ENCODE measurements around the gene EXOC6.

EXOC6 gene

DNA sequence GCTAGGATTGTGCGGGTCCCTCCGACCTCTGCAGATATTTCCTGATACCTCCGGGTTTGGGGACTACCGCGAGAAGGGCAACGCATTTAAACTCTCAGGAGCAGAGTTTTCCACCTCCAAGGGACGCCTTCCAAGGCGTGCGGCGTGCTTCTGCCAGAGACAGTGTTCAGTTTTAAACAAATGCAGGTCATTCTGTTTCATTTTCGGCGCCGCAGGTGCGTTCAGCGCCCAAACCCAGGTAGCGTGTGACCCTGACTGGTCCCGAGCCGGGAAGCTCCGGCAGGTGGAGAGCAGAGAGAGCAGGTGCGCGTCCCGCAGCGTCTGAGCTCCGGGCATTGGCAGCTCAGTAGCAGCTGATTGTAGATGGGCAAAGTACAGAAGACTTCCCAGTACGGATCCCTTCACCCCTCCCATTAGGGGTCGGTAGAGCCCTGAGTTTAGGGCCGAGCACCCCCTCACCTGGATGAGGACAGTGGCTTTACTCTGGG, 223.9 kb downstream of the EXOC6 start:
- Histone ChIP-seq H2BK5ac (ENCODE audit: low read depth, low read length, poor library complexity) (no peak overlapping the region), H3K36me3 (ENCODE audit: control insufficient read depth in 1 of 2, insufficient read depth in 2 of 2, low read length in 2 of 2) (no peaks in the 10 kb centered on the region), H3K27ac (ENCODE audit: low read depth, low read length) (no peak overlapping the region), H3K79me1 (ENCODE audit: low read length) (peaks cover 12% of the 10 kb centered on the region), H3K4me2 (ENCODE audit: low read length) (peak overlapping the region; percentile 84), H3K9ac (ENCODE audit: low read length) (no peak overlapping the region), H3K4me1 (ENCODE audit: control insufficient read depth in 1 of 2, insufficient read depth in 2 of 2, low read length in 2 of 2) (peaks cover 25 to 41% of the 10 kb centered on the region in 2 experiments), H3K4ac (ENCODE audit: low read depth, low read length) (no peak overlapping the region), H4K12ac (ENCODE audit: low read depth, low read length) (no peak overlapping the region), H3K18ac (ENCODE audit: low read length) (no peak overlapping the region), H2BK12ac (ENCODE audit: low read length) (no peak overlapping the region), H4K8ac (ENCODE audit: low read depth, low read length) (no peak overlapping the region), H3K14ac (ENCODE audit: low read length) (no peak overlapping the region), H3K23ac (ENCODE audit: low read length) (no peak overlapping the region), H4K91ac (ENCODE audit: low read depth, low read length) (no peak overlapping the region), H3K9me3 (ENCODE audit: insufficient read depth, low read depth, low read length) (peaks cover 2% of the 10 kb centered on the region), H2BK120ac (ENCODE audit: insufficient read depth, low read length, poor library complexity) (no peak overlapping the region), H2AK5ac (ENCODE audit: low read length) (no peak overlapping the region), H3K79me2 (ENCODE audit: control insufficient read depth, insufficient read depth, low read length, poor library complexity) (peaks cover 5% of the 10 kb centered on the region), H3K4me3 (ENCODE audit: low read depth, low read length) (peak overlapping the region; percentile 27), H2AFZ (ENCODE audit: insufficient read depth, low read length, poor library complexity) (no peak overlapping the region), H3K27me3 (ENCODE audit: insufficient read depth, low read length) (peaks cover 65% of the 10 kb centered on the region)
- peak; percentile 50 to 64 for DNase-seq
- no CpG with 5 or more reads among the region's 27 CpGs for WGBS (ENCODE audit: extremely low coverage, insufficient coverage, insufficient read length)

DNA sequence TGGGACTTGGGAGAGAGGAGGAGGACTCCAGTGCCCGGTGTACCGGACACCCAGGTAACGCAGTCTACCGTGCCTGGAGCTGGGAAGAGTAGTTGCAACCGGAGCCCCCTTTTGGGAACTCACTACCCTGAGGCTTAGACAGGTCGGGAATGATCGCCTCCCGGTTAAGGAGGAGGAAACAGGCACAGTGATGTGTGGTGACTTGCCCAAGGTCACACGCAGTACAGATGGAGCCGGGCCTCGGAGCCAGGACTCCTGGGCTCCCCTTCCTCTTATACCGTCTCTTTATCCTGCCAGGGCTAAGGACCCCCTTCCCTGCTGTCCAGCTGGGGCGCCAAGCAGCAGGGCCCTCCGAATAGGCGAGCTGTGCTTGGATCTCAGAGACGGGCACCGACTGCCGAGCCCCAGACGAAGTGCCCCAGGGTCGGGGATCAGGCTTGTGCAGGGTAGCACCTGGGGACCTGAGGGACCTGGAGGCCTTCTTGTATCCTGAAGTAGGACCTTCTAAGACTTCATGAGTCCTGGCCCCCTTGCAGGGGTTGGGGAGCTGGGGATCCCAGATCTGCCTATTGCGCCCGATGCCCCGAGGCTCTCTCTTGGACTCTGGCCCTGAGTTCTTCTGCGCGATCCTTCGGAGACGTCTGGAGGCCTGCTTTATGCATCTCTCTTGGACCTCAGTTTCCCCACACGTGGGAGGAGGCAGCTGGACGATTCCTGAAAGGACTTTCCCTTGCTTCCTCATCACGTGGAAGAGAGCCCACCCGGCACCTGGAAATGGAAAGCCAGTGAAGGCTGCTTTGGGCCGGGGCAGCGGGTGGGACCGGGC, 224.6 kb downstream of the EXOC6 start:
- no peak overlapping the region for H2BK5ac ChIP-seq (ENCODE audit: low read depth, low read length, poor library complexity)
- no peak overlapping the region for H3K4ac ChIP-seq (ENCODE audit: low read depth, low read length)
- H4K91ac ChIP-seq (ENCODE audit: low read depth, low read length), result no peak overlapping the region
- H3K23ac ChIP-seq (ENCODE audit: low read length), result no peak overlapping the region
- no peak overlapping the region for H2AK5ac ChIP-seq (ENCODE audit: low read length)
- no peak for DNase-seq
- no peak overlapping the region for H4K8ac ChIP-seq (ENCODE audit: low read depth, low read length)
- no peak overlapping the region for H2BK12ac ChIP-seq (ENCODE audit: low read length)
- H3K14ac ChIP-seq (ENCODE audit: low read length), result no peak overlapping the region
- H3K18ac ChIP-seq (ENCODE audit: low read length), result no peak overlapping the region
- H3K36me3 ChIP-seq (ENCODE audit: control insufficient read depth in 1 of 2, insufficient read depth in 2 of 2, low read length in 2 of 2), result no peaks in the 10 kb centered on the region
- no peak overlapping the region for H2AFZ ChIP-seq (ENCODE audit: insufficient read depth, low read length, poor library complexity)
- peaks cover 2% of the 10 kb centered on the region for H3K9me3 ChIP-seq (ENCODE audit: insufficient read depth, low read depth, low read length)
- H3K4me2 ChIP-seq (ENCODE audit: low read length), result peak overlapping the region; percentile 93
- no peak overlapping the region for H2BK120ac ChIP-seq (ENCODE audit: insufficient read depth, low read length, poor library complexity)
- peaks cover 25 to 41% of the 10 kb centered on the region in 2 experiments for H3K4me1 ChIP-seq (ENCODE audit: control insufficient read depth in 1 of 2, insufficient read depth in 2 of 2, low read length in 2 of 2)
- H3K4me3 ChIP-seq (ENCODE audit: low read depth, low read length), result peak overlapping the region; percentile 69
- H3K27me3 ChIP-seq (ENCODE audit: insufficient read depth, low read length), result peaks cover 59% of the 10 kb centered on the region
- H3K79me1 ChIP-seq (ENCODE audit: low read length), result peaks cover 12% of the 10 kb centered on the region
- no peak overlapping the region for H4K12ac ChIP-seq (ENCODE audit: low read depth, low read length)
- H3K27ac ChIP-seq (ENCODE audit: low read depth, low read length), result no peak overlapping the region
- WGBS (ENCODE audit: extremely low coverage, insufficient coverage, insufficient read length), result no CpG with 5 or more reads among the region's 34 CpGs
- peaks cover 5% of the 10 kb centered on the region for H3K79me2 ChIP-seq (ENCODE audit: control insufficient read depth, insufficient read depth, low read length, poor library complexity)
- no peak overlapping the region for H3K9ac ChIP-seq (ENCODE audit: low read length)

DNA sequence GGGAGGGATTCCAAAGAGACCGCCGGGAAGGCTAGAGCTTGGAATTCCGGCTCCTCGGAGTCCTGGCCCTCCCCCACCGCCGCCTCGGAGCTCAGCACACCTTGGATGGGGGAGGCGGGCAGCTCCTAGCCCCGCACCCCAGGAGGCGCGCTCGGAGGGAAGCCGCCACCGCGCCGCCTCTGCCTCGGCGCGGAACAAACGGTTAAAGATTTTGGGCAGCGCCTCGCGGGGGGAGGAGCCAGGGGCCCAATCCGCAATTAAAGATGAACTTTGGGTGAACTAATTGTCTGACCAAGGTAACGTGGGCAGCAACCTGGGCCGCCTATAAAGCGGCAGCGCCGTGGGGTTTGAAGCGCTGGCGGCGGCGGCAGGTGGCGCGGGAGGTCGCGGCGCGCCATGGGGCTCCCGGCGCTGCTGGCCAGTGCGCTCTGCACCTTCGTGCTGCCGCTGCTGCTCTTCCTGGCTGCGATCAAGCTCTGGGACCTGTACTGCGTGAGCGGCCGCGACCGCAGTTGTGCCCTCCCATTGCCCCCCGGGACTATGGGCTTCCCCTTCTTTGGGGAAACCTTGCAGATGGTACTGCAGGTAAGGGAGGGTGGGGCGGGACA, 225.3 kb downstream of the EXOC6 start, which contains the start of gene CYP26A1:
Gene CYP26A1, plus strand, starts transcription at position 355 of the 608 bp plus-strand sequence. Its CDS starts 42 bp downstream, at position 397.
- H3K79me1 ChIP-seq (ENCODE audit: low read length), result peaks cover 12% of the 10 kb centered on the region
- no peak within 1 kb of the TSS for H3K27ac ChIP-seq (ENCODE audit: low read depth, low read length)
- H3K4me2 ChIP-seq (ENCODE audit: low read length), result peak within 1 kb of the TSS; percentile 93
- peaks cover 52% of the 10 kb centered on the region for H3K27me3 ChIP-seq (ENCODE audit: insufficient read depth, low read length)
- peak within 1 kb of the TSS; percentile 6 for H3K9ac ChIP-seq (ENCODE audit: low read length)
- peaks cover 25 to 39% of the 10 kb centered on the region in 2 experiments for H3K4me1 ChIP-seq (ENCODE audit: control insufficient read depth in 1 of 2, insufficient read depth in 2 of 2, low read length in 2 of 2)
- peak within 1 kb of the TSS; percentile 56 for H3K18ac ChIP-seq (ENCODE audit: low read length)
- H4K8ac ChIP-seq (ENCODE audit: low read depth, low read length), result peak within 1 kb of the TSS; percentile 47
- no peak within 1 kb of the TSS for H4K91ac ChIP-seq (ENCODE audit: low read depth, low read length)
- H4K12ac ChIP-seq (ENCODE audit: low read depth, low read length), result no peak within 1 kb of the TSS
- H3K9me3 ChIP-seq (ENCODE audit: insufficient read depth, low read depth, low read length), result peaks cover 2% of the 10 kb centered on the region
- no peak within 1 kb of the TSS for H2AK5ac ChIP-seq (ENCODE audit: low read length)
- DNase-seq, result peak in 1 of 2 donors; percentile 43
- peak within 1 kb of the TSS; percentile 20 for H3K4ac ChIP-seq (ENCODE audit: low read depth, low read length)
- H2AFZ ChIP-seq (ENCODE audit: insufficient read depth, low read length, poor library complexity), result peak within 1 kb of the TSS; percentile 62
- no peak within 1 kb of the TSS for H2BK5ac ChIP-seq (ENCODE audit: low read depth, low read length, poor library complexity)
- H3K23ac ChIP-seq (ENCODE audit: low read length), result no peak within 1 kb of the TSS
- H3K14ac ChIP-seq (ENCODE audit: low read length), result peak within 1 kb of the TSS; percentile 42
- peaks cover 5% of the 10 kb centered on the region for H3K79me2 ChIP-seq (ENCODE audit: control insufficient read depth, insufficient read depth, low read length, poor library complexity)
- peak within 1 kb of the TSS; percentile 18 for H2BK120ac ChIP-seq (ENCODE audit: insufficient read depth, low read length, poor library complexity)
- no peak within 1 kb of the TSS for H2BK12ac ChIP-seq (ENCODE audit: low read length)
- no CpG with 5 or more reads among the region's 52 CpGs for WGBS (ENCODE audit: extremely low coverage, insufficient coverage, insufficient read length)
- no peaks in the 10 kb centered on the region for H3K36me3 ChIP-seq (ENCODE audit: control insufficient read depth in 1 of 2, insufficient read depth in 2 of 2, low read length in 2 of 2)
- peak within 1 kb of the TSS; percentile 69 for H3K4me3 ChIP-seq (ENCODE audit: low read depth, low read length)

DNA sequence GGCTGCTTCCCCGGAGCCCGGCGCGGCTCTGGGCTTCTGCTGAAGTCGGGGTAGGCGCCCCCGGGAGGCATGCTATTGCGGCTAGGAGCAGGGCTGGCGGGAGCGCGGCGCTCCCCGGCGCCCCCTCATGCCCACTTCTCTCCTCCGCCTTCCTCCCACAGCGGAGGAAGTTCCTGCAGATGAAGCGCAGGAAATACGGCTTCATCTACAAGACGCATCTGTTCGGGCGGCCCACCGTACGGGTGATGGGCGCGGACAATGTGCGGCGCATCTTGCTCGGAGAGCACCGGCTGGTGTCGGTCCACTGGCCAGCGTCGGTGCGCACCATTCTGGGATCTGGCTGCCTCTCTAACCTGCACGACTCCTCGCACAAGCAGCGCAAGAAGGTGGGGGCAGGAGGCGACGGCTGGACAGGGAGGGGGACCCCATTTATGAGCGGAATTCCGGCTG, 225.9 kb downstream of the EXOC6 start:
- WGBS (ENCODE audit: extremely low coverage, insufficient coverage, insufficient read length), result no CpG with 5 or more reads among the region's 40 CpGs
- peak overlapping the region; percentile 93 for H3K4me2 ChIP-seq (ENCODE audit: low read length)
- DNase-seq, result no peak
- peak overlapping the region; percentile 47 for H4K8ac ChIP-seq (ENCODE audit: low read depth, low read length)
- no peak overlapping the region for H3K27ac ChIP-seq (ENCODE audit: low read depth, low read length)
- peaks cover 25 to 37% of the 10 kb centered on the region in 2 experiments for H3K4me1 ChIP-seq (ENCODE audit: control insufficient read depth in 1 of 2, insufficient read depth in 2 of 2, low read length in 2 of 2)
- H3K79me1 ChIP-seq (ENCODE audit: low read length), result peaks cover 12% of the 10 kb centered on the region
- peak overlapping the region; percentile 56 for H3K18ac ChIP-seq (ENCODE audit: low read length)
- peak overlapping the region; percentile 6 for H3K9ac ChIP-seq (ENCODE audit: low read length)
- peaks cover 46% of the 10 kb centered on the region for H3K27me3 ChIP-seq (ENCODE audit: insufficient read depth, low read length)
- H2BK12ac ChIP-seq (ENCODE audit: low read length), result no peak overlapping the region
- H2BK5ac ChIP-seq (ENCODE audit: low read depth, low read length, poor library complexity), result no peak overlapping the region
- peak overlapping the region; percentile 20 for H3K4ac ChIP-seq (ENCODE audit: low read depth, low read length)
- H4K12ac ChIP-seq (ENCODE audit: low read depth, low read length), result no peak overlapping the region
- peak overlapping the region; percentile 62 for H2AFZ ChIP-seq (ENCODE audit: insufficient read depth, low read length, poor library complexity)
- H3K23ac ChIP-seq (ENCODE audit: low read length), result no peak overlapping the region
- H4K91ac ChIP-seq (ENCODE audit: low read depth, low read length), result no peak overlapping the region
- H3K14ac ChIP-seq (ENCODE audit: low read length), result peak overlapping the region; percentile 42
- H3K36me3 ChIP-seq (ENCODE audit: control insufficient read depth in 1 of 2, insufficient read depth in 2 of 2, low read length in 2 of 2), result no peaks in the 10 kb centered on the region
- peaks cover 2% of the 10 kb centered on the region for H3K9me3 ChIP-seq (ENCODE audit: insufficient read depth, low read depth, low read length)
- H2BK120ac ChIP-seq (ENCODE audit: insufficient read depth, low read length, poor library complexity), result peak overlapping the region; percentile 18
- H3K79me2 ChIP-seq (ENCODE audit: control insufficient read depth, insufficient read depth, low read length, poor library complexity), result peaks cover 5% of the 10 kb centered on the region
- peak overlapping the region; percentile 69 for H3K4me3 ChIP-seq (ENCODE audit: low read depth, low read length)
- no peak overlapping the region for H2AK5ac ChIP-seq (ENCODE audit: low read length)
